ENCODE data around the gene CABLES2. TPM values are rescaled to one million over a fixed set of nuclear protein-coding genes. Genes with fewer than 3 reads are reported as not detected.

The CABLES2 gene
- total RNA-seq, 3 donors from 2014 or later: 6.1 to 7.9 (median 6.9) TPM

- Mint-ChIP-seq H3K4me1 (ENCODE audit: low read depth) (peaks cover 6% of the 10 kb centered on the region), H3K9me3 (no peaks in the 10 kb centered on the region), H3K36me3 (ENCODE audit: insufficient read depth) (no peaks in the 10 kb centered on the region), H3K4me3 (peak overlapping the region; percentile 40), H3K27me3 (ENCODE audit: low read depth) (peaks cover 42% of the 10 kb centered on the region)
- DNase-seq (no peak), ATAC-seq (no peak)
Measured at GRCh38 chr20:62364911-62365736, 42.0 kb downstream of the CABLES2 start.

- H3K36me3 Mint-ChIP-seq (ENCODE audit: insufficient read depth): no peaks in the 10 kb centered on the region
- ATAC-seq (no peak), DNase-seq (no peak)
- H3K9me3 Mint-ChIP-seq: no peaks in the 10 kb centered on the region
- H3K4me1 Mint-ChIP-seq (ENCODE audit: low read depth): peaks cover 6% of the 10 kb centered on the region
- H3K4me3 Mint-ChIP-seq: no peak overlapping the region
- H3K27me3 Mint-ChIP-seq (ENCODE audit: low read depth): peaks cover 37% of the 10 kb centered on the region
Measured at GRCh38 chr20:62363920-62364851, 42.9 kb downstream of the CABLES2 start.

DNA sequence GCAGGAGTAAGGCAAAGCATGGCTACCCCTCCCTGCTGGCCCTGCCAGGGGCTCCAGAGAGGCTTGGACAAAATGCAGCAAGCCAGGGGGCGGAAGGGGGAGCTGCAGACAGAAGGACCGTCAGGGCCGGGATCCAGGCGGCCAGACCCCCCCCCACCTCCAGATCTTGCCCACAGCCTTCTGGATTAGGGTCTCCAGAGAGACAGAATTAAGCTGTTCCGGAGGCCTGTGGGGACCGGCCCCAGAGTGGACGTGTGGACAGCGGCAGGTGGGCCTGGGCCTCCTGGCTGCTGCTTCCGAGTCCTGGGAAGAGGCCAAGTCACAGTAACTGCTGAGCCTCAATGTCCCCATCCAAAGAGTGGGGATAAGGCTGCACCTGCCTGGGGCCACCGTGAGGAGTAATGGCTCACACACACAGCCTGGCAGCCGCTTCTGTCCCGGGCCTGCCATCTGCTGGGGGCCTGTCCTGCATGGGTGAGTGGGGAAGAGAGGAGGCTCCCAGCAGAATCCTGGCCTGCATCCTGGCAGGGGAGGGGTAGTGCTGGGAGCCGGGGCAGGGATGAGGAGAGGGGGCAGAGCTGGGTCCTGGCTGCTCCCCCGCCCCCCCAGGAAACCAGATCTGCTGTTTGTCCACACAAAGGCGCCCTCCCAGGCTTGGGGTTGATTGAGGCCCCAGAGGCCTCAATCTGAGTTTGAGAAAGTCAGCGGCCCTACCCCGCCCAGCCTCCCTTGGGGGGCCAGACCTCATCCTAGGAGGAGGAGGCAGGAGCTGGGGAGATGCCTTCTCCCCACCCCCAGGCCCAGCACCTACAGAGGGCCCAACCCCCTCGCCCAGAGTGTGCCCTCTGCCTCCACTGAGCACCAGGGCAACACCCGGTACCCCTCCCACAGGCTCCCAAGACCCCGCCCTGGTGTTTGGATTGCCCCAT, 43.8 kb downstream of the CABLES2 start:
- Mint-ChIP-seq H3K9me3 (no peaks in the 10 kb centered on the region), H3K4me1 (ENCODE audit: low read depth) (peaks cover 4% of the 10 kb centered on the region), H3K36me3 (ENCODE audit: insufficient read depth) (no peaks in the 10 kb centered on the region), H3K27me3 (ENCODE audit: low read depth) (peaks cover 29% of the 10 kb centered on the region), H3K4me3 (no peak overlapping the region)
- ATAC-seq (no peak), DNase-seq (no peak)

GRCh38 chr20:62362590-62362940, 44.5 kb downstream of the CABLES2 start:
- Mint-ChIP-seq H3K4me1 (ENCODE audit: low read depth) (peaks cover under 1% of the 10 kb centered on the region), H3K27me3 (ENCODE audit: low read depth) (peaks cover 27% of the 10 kb centered on the region), H3K9me3 (no peaks in the 10 kb centered on the region), H3K4me3 (no peak overlapping the region), H3K36me3 (ENCODE audit: insufficient read depth) (no peaks in the 10 kb centered on the region)
- no peak for ATAC-seq
- no peak for DNase-seq

GRCh38 chr20:62361799-62362589, 45.1 kb downstream of the CABLES2 start:
- Mint-ChIP-seq H3K4me1 (ENCODE audit: low read depth) (no peaks in the 10 kb centered on the region), H3K9me3 (no peaks in the 10 kb centered on the region)

GRCh38 chr20:62360854-62361798, 46.0 kb downstream of the CABLES2 start:
- H3K9me3 Mint-ChIP-seq: no peaks in the 10 kb centered on the region

More at GRCh38 chr20:62361799-62362589, 45.1 kb downstream of the CABLES2 start:
- H3K27me3 Mint-ChIP-seq (ENCODE audit: low read depth): peaks cover 27% of the 10 kb centered on the region
- no peak overlapping the region for H3K4me3 Mint-ChIP-seq
- no peaks in the 10 kb centered on the region for H3K36me3 Mint-ChIP-seq (ENCODE audit: insufficient read depth)
- ATAC-seq (no peak), DNase-seq (no peak)

DNA sequence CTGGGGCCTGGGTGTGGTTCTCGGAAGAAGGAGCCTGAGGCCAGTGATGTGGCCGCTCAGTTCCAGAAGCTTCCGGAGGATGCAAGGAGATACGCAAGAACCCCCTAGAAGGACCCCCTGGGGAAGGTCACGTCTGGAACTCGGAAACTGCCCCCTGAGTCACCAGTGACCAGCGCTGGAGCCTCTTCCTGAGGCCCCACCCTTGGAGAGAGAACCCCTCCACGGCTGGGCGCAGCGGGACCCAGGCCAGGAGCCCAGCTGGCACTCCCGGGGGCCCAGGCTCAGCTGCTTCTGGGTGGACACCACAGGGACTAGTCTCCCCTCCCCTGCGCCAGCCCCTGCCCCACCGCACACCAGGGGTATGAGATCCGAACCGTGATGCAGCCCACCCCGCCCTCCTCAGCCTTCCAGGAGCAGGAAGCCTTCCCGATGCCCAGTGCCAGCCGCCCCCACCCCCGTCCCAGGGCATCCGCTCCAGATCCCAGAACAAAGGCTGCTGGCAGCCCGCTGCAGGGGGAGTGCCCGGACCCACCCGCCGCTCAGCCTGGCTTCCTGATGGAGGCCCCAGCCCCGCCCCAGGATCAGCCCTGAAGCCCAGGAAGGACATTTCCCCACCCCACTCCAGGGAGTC, 47.5 kb downstream of the CABLES2 start:
- DNase-seq (no peak), ATAC-seq (no peak)
- Mint-ChIP-seq H3K36me3 (ENCODE audit: insufficient read depth) (no peaks in the 10 kb centered on the region), H3K4me1 (ENCODE audit: low read depth) (no peaks in the 10 kb centered on the region), H3K4me3 (no peak overlapping the region), H3K27me3 (ENCODE audit: low read depth) (peaks cover 23% of the 10 kb centered on the region), H3K9me3 (no peaks in the 10 kb centered on the region)

More at GRCh38 chr20:62360854-62361798, 46.0 kb downstream of the CABLES2 start:
- no peak for DNase-seq
- Mint-ChIP-seq H3K4me1 (ENCODE audit: low read depth) (no peaks in the 10 kb centered on the region), H3K4me3 (no peak overlapping the region), H3K36me3 (ENCODE audit: insufficient read depth) (no peaks in the 10 kb centered on the region), H3K27me3 (ENCODE audit: low read depth) (peaks cover 30% of the 10 kb centered on the region)
- ATAC-seq: no peak

GRCh38 chr20:62359043-62359490, 48.0 kb downstream of the CABLES2 start:
- no peak for ATAC-seq
- no peak for DNase-seq
- peaks cover 20% of the 10 kb centered on the region for H3K27me3 Mint-ChIP-seq (ENCODE audit: low read depth)
- no peaks in the 10 kb centered on the region for H3K9me3 Mint-ChIP-seq
- H3K36me3 Mint-ChIP-seq (ENCODE audit: insufficient read depth): no peaks in the 10 kb centered on the region
- H3K4me1 Mint-ChIP-seq (ENCODE audit: low read depth): no peaks in the 10 kb centered on the region
- H3K4me3 Mint-ChIP-seq: no peak overlapping the region

DNA sequence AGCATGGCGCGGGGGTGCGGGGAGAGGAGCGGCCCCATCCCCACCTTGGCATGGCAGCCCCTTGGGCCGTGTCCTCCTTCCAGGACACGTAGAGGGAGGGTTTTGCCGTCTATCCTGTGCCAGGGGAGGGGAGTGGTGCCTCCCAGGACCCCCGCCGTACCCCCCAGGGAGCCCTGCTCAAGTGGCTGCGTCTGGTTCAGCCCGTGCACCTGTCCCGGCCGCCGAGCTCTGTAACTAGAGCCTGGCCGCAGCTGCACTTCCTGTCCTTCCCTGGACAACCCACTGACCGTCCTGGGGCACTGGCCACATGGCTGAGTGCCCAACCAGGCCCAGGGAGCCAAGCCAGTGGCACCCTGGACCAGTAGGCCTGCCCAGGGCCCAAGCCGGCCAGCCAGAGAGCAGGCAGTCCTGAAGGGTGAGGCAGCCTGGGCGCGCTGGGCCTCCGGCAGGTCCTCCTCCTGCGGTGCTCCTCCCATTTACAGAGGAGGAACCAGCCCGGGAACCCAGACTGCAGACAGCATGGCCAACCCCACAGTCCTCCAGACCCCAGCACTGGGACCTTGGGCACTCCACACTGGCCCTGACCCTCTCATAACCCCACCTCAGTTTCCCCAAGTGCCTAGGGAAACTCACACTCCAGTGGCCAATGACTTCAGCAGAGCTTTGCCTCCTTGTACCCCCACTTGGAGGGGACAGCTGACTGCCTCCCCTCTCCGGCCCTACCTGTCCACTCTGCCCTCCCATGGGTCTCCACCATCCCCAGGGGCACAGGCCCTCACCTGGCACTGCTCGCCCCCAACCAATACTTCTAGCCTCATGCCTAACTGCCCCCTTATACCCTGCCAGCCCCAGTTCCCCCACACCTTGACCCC, 48.7 kb downstream of the CABLES2 start:
- no peak overlapping the region for H3K4me3 Mint-ChIP-seq
- peaks cover 13% of the 10 kb centered on the region for H3K27me3 Mint-ChIP-seq (ENCODE audit: low read depth)
- H3K9me3 Mint-ChIP-seq: no peaks in the 10 kb centered on the region
- H3K4me1 Mint-ChIP-seq (ENCODE audit: low read depth): no peaks in the 10 kb centered on the region
- ATAC-seq: no peak
- H3K36me3 Mint-ChIP-seq (ENCODE audit: insufficient read depth): no peaks in the 10 kb centered on the region
- no peak for DNase-seq

DNA sequence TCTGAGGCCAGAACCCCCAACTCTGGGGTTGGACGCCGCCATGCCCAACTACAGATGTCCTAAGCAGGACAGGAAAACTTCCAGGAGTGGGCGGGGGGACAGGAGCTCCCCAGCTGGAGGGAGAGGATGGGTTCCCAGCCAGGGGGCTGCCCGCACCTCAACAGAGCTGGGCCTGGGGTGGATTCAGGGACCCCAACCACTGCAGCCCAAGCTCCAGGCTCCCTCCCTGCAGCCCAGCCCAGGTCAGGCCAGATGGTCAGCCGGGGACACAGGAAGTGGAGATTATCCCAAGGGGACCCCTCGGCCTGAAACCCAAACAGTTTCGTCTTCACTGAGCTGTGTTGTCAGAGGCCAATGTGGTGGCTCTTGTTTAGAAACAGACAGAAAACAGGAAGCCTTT, 49.4 kb downstream of the CABLES2 start:
- H3K4me3 Mint-ChIP-seq: no peak overlapping the region
- no peak for DNase-seq
- no peaks in the 10 kb centered on the region for H3K36me3 Mint-ChIP-seq (ENCODE audit: insufficient read depth)
- no peak for ATAC-seq
- no peaks in the 10 kb centered on the region for H3K9me3 Mint-ChIP-seq
- peaks cover 9% of the 10 kb centered on the region for H3K27me3 Mint-ChIP-seq (ENCODE audit: low read depth)
- no peaks in the 10 kb centered on the region for H3K4me1 Mint-ChIP-seq (ENCODE audit: low read depth)

GRCh38 chr20:62357187-62357667, 49.9 kb downstream of the CABLES2 start:
- ATAC-seq (no peak), DNase-seq (no peak)
- Mint-ChIP-seq H3K9me3 (no peaks in the 10 kb centered on the region), H3K4me1 (ENCODE audit: low read depth) (no peaks in the 10 kb centered on the region), H3K36me3 (ENCODE audit: insufficient read depth) (no peaks in the 10 kb centered on the region), H3K27me3 (ENCODE audit: low read depth) (peaks cover 6% of the 10 kb centered on the region), H3K4me3 (no peak overlapping the region)
